ENCODE results near the gene TRIM72. TPM values are rescaled to one million over a fixed set of nuclear protein-coding genes. Genes with fewer than 3 reads are reported as not detected.
"Not testable (repeated sequence)": the region's sequence is repeated elsewhere in the genome, so short reads cannot be mapped to it uniquely, and the experiment has no call there.

TRIM72 gene
- total and polyA plus RNA-seq, 8 donors: under 0.01 to 0.15 (median 0.10) TPM; not detected in 5

DNA sequence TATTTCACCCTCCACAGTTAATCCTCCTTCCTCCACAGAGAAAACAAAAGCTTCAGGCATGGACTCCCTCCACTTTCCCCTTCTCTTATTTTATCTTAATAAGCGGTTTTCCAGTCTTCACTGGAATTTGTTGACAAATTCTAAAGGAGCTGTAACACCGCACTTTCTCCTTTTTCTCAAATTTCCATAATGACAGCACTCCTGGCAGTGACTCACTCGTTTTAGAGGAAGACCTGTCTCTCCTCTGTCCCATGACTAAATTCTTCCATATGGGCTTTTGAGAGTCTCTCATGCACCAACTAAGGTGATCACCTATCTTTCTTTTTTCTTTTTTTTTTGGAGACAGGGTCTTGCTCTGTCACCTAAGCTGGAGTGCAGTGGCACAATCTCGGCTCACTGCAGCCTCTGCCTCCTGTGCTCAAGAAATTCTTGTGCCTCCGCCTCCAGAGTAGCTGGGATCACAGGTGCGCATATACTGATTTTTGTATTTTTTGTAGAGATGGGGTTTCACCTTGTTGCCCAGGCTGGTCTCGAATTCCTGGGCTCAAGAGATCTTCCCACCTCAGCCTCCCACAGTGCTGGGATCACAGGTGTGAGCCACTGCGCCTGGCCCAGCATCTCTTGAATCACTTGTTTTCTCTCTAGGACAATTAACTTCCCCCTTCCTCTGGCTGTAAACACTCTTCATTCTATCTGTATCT, 53.6 kb downstream of the TRIM72 start:
- no peak overlapping the region for H3K4me3 ChIP-seq
- H3K9me3 ChIP-seq: no peaks in the 10 kb centered on the region
- no peak for TF ChIP-seq POLR2A (IDR thresholded peaks at IDR 0.05)
- TF ChIP-seq, protein P1, sequence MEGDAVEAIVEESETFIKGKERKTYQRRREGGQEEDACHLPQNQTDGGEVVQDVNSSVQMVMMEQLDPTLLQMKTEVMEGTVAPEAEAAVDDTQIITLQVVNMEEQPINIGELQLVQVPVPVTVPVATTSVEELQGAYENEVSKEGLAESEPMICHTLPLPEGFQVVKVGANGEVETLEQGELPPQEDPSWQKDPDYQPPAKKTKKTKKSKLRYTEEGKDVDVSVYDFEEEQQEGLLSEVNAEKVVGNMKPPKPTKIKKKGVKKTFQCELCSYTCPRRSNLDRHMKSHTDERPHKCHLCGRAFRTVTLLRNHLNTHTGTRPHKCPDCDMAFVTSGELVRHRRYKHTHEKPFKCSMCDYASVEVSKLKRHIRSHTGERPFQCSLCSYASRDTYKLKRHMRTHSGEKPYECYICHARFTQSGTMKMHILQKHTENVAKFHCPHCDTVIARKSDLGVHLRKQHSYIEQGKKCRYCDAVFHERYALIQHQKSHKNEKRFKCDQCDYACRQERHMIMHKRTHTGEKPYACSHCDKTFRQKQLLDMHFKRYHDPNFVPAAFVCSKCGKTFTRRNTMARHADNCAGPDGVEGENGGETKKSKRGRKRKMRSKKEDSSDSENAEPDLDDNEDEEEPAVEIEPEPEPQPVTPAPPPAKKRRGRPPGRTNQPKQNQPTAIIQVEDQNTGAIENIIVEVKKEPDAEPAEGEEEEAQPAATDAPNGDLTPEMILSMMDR (IDR thresholded peaks at IDR 0.05): no peak
- peaks cover 0 to 47% (median 6%) of the 10 kb centered on the region in 3 donors for H3K27me3 ChIP-seq
- DNase-seq: no peak
- 59 to 67% (median 62%) methylated on average over 8 of the region's 8 CpGs for WGBS, 5 donors
- H3K36me3 ChIP-seq: no peaks in the 10 kb centered on the region
- intact Hi-C loops (cut with DNase I; ENCODE audit: low total_unique reads): no loop called here
- H3K27ac ChIP-seq: no peak overlapping the region
- H3K4me1 ChIP-seq: peaks cover 0 to 15% (median 0%) of the 10 kb centered on the region in 4 donors

DNA sequence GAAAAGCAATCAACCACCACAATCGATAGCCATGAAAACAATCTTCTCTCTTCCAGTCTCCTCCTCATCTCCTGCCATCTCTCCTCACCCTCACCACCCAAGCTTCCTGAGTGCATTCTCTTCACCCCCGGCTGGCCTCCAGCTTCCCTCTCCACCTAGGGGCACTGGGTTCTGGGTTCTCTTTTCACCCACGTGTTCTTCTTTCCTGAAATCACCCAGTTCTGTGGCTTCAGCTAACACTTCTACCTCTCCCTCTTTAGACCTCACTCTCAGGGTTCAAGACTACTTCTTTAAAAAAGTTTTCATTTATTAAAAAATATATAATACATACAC, 54.1 kb downstream of the TRIM72 start:
- WGBS, 5 donors: 36 to 60% (median 53%) methylated on average over 3 of the region's 3 CpGs
- intact Hi-C loops (cut with DNase I; ENCODE audit: low total_unique reads): no loop called here
- DNase-seq: no peak

DNA sequence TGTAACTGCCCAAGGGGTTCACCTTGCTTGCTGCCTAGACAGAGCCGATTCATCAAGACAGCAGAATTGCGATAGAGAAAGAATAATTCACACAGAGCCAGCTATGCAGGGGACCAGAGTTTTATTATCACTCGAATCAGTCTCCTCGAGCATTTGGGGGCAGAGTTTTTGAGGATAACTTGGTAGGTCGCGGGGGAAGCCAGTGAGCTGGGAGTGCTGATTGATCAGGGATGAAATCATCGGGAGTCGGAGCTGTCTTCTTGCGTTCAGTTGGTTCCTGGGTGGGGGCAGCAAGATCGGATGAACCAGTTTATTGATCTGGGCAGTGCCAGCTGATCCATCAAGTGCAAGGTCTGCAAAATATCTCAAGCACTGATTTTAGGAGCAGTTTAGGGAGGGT, 55.0 kb downstream of the TRIM72 start:
- Histone ChIP-seq H3K27me3 (peaks cover 0 to 52% (median 6%) of the 10 kb centered on the region in 3 donors), H3K9me3 (no peaks in the 10 kb centered on the region), H3K4me1 (peaks cover 0 to 15% (median 0%) of the 10 kb centered on the region in 4 donors), H3K27ac (no peak overlapping the region), H3K36me3 (peaks cover 0 to 3% (median 0%) of the 10 kb centered on the region in 4 donors), H3K4me3 (no peak overlapping the region)
- intact Hi-C loops (cut with DNase I; ENCODE audit: low total_unique reads): no loop called here
- WGBS, 5 donors: 73 to 87% (median 77%) methylated on average over 10 of the region's 10 CpGs
- no peak for DNase-seq
- TF ChIP-seq, protein P1 (IDR thresholded peaks at IDR 0.05): no peak

More for the DNA sequence above, 54.1 kb downstream of the TRIM72 start:
- Histone ChIP-seq H3K4me1 (peaks cover 0 to 15% (median 0%) of the 10 kb centered on the region in 4 donors), H3K4me3 (no peak overlapping the region), H3K27me3 (peaks cover 0 to 52% (median 6%) of the 10 kb centered on the region in 3 donors), H3K27ac (no peak overlapping the region), H3K36me3 (no peaks in the 10 kb centered on the region), H3K9me3 (no peaks in the 10 kb centered on the region)
- no peak for TF ChIP-seq POLR2AphosphoS5 (IDR thresholded peaks at IDR 0.05)
- TF ChIP-seq POLR2A (IDR thresholded peaks at IDR 0.05): no peak
- no peak for TF ChIP-seq EP300 (IDR thresholded peaks at IDR 0.05)
- TF ChIP-seq, protein P1 (IDR thresholded peaks at IDR 0.05): no peak

DNA sequence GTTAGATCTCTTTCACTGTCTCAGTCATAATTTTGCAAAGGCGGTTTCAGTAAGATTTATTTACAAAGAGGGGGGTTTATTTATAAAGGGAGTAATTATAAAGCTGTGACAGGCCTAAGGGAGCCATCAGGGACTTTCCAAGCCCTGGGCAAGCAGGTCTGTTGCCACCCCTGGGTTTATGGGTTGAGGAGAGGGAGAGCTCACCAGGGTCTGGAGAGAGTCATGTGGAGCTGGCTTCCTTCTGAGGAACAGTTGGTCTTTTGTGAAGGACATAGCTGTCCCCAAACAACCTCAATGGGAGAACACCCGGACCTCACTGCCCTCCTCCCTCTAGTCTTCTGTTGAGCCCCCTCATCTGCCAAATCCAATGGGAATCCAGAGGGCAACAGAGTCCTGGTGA, 55.6 kb downstream of the TRIM72 start:
- H3K4me1 ChIP-seq: peaks cover 0 to 12% (median 0%) of the 10 kb centered on the region in 4 donors
- no peak overlapping the region for H3K27ac ChIP-seq
- H3K4me3 ChIP-seq: no peak overlapping the region
- 27 to 48% (median 39%) methylated on average over 1 to 2 of the region's 2 CpGs for WGBS, 5 donors
- peaks cover 0 to 51% (median 6%) of the 10 kb centered on the region in 3 donors for H3K27me3 ChIP-seq
- no peaks in the 10 kb centered on the region for H3K9me3 ChIP-seq
- intact Hi-C loops (cut with DNase I; ENCODE audit: low total_unique reads): no loop called here
- no peak for TF ChIP-seq EP300 (IDR thresholded peaks at IDR 0.05)
- no peak for TF ChIP-seq POLR2AphosphoS5 (IDR thresholded peaks at IDR 0.05)
- TF ChIP-seq, protein P1 (IDR thresholded peaks at IDR 0.05): no peak
- TF ChIP-seq POLR2A (IDR thresholded peaks at IDR 0.05): no peak
- peaks cover 0 to 4% (median 0%) of the 10 kb centered on the region in 4 donors for H3K36me3 ChIP-seq
- no peak for DNase-seq

DNA sequence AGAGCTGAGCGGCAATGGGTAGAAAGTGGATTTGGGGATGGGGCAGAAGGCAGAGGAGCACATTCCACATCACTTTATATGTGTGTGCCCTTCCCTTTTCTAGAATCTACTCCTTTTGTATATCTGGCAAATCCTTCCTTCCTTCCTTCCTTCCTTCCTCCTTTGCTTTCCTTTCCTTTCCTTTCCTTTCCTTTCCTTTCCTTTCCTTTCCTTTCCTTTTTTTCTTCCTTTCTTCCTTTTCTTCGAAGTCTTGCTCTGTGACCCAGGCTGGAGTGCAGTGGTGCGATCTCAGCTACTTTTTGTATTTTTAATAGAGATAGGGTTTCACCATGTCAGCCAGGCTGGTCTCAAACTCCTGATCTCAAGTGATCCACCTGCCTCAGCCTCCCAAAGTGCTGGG, 56.1 kb downstream of the TRIM72 start:
- H3K9me3 ChIP-seq; H3K27ac ChIP-seq; H3K4me3 ChIP-seq; intact Hi-C loops (cut with DNase I; ENCODE audit: low total_unique reads); DNase-seq; H3K4me1 ChIP-seq; H3K36me3 ChIP-seq: not testable (repeated sequence)
- H3K27me3 ChIP-seq: peaks cover 0 to 46% (median 6%) of the 10 kb centered on the region in 3 donors
- WGBS, 5 donors: 65 to 90% (median 74%) methylated on average over 3 of the region's 3 CpGs
